ENCODE measurements around the gene EDA.

The EDA gene

DNA sequence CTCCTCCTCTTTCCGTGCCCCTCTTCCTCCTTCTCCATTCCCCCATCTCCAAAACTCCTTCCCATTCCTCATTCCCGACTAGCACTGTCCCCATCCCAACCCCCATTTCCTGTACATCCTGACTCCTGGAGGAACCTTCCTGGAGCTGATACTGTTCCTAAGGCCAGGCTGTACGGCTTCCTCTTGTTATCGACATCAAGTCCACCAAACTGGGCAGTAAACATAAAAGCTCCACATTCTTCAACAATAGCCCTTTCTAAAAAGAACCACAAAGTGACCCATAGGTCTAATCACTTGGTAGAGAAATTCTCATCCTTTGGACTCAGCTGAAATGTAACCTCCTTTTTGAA lies 410.9 kb downstream of the EDA start:
- Histone ChIP-seq H3F3A (ENCODE audit: low read depth) (no peaks in the 10 kb centered on the region), H4K20me1 (ENCODE audit: insufficient read depth, low read length, poor library complexity, severe bottlenecking) (no peaks in the 10 kb centered on the region), H3K9ac (ENCODE audit: low read depth, low read length, poor library complexity, severe bottlenecking) (no peak overlapping the region), H3K4me2 (ENCODE audit: low read depth, low read length, poor library complexity, severe bottlenecking) (no peak overlapping the region), H3K27me3 (ENCODE audit: insufficient read depth, low read length, poor library complexity, severe bottlenecking) (no peaks in the 10 kb centered on the region), H3K4me3 (ENCODE audit: low read length, poor library complexity, severe bottlenecking) (no peak overlapping the region), H3K79me2 (ENCODE audit: insufficient read depth, low read length) (no peaks in the 10 kb centered on the region), H3K9me2 (replicated peaks; ENCODE audit: low read depth, low read length) (no peaks in the 10 kb centered on the region), H3K36me3 (ENCODE audit: insufficient read depth, low read length) (no peaks in the 10 kb centered on the region), H2AFZ (ENCODE audit: low read length) (no peak overlapping the region), H3K4me1 (ENCODE audit: insufficient read depth, low read length, poor library complexity, severe bottlenecking) (no peaks in the 10 kb centered on the region), H3K9me3 (ENCODE audit: insufficient read depth, low read depth, low read length) (no peaks in the 10 kb centered on the region)
- TF ChIP-seq CTCF (conservative IDR thresholded peaks at IDR 0.05; ENCODE audit: low read length) (no peak), EZH2phosphoT487 (IDR thresholded peaks at IDR 0.05; ENCODE audit: borderline replicate concordance) (no peak)

- Histone ChIP-seq H3K9me3 (ENCODE audit: insufficient read depth, low read depth, low read length) (no peaks in the 10 kb centered on the region), H3F3A (ENCODE audit: low read depth) (no peaks in the 10 kb centered on the region), H4K20me1 (ENCODE audit: insufficient read depth, low read length, poor library complexity, severe bottlenecking) (no peaks in the 10 kb centered on the region), H3K4me3 (ENCODE audit: low read length, poor library complexity, severe bottlenecking) (no peak overlapping the region), H3K36me3 (ENCODE audit: insufficient read depth, low read length) (no peaks in the 10 kb centered on the region), H3K9me2 (replicated peaks; ENCODE audit: low read depth, low read length) (no peaks in the 10 kb centered on the region), H3K4me1 (ENCODE audit: insufficient read depth, low read length, poor library complexity, severe bottlenecking) (no peaks in the 10 kb centered on the region), H3K9ac (ENCODE audit: low read depth, low read length, poor library complexity, severe bottlenecking) (no peak overlapping the region), H3K27me3 (ENCODE audit: insufficient read depth, low read length, poor library complexity, severe bottlenecking) (no peaks in the 10 kb centered on the region), H3K4me2 (ENCODE audit: low read depth, low read length, poor library complexity, severe bottlenecking) (no peak overlapping the region), H2AFZ (ENCODE audit: low read length) (peak overlapping the region; percentile 65; the same call in 1 of the 2 replicates), H3K79me2 (ENCODE audit: insufficient read depth, low read length) (no peaks in the 10 kb centered on the region)
- TF ChIP-seq EZH2phosphoT487 (IDR thresholded peaks at IDR 0.05; ENCODE audit: borderline replicate concordance) (no peak), CTCF (conservative IDR thresholded peaks at IDR 0.05; ENCODE audit: low read length) (no peak)
Observed at GRCh38 chrX:70029863-70030262, 413.9 kb downstream of the EDA start.

DNA sequence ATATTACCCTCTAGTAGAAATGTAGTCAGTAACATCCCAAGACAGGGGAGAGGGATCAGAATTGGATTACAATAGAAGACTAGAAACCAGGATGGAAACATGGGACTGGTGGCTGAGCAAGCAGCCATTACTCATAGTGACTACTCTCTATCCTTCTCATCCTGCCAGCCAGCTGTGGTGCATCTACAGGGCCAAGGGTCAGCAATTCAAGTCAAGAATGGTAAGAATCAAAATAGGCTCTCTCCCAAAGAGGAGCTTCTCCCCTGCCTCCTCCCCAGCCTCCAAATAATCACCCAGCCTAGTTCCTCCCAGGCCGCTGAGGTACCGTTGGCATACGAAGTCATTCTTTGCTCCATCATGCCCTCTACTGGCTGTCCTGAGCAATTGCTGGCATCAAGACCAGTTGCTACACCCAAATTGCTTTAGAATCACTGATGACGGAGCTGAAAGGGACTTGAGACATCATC lies 414.4 kb downstream of the EDA start:
- Histone ChIP-seq H3K27me3 (ENCODE audit: insufficient read depth, low read length, poor library complexity, severe bottlenecking) (no peaks in the 10 kb centered on the region), H3K9ac (ENCODE audit: low read depth, low read length, poor library complexity, severe bottlenecking) (no peak overlapping the region), H2AFZ (ENCODE audit: low read length) (peak overlapping the region; percentile 65; the same call in 1 of the 2 replicates), H3K36me3 (ENCODE audit: insufficient read depth, low read length) (no peaks in the 10 kb centered on the region), H3K4me3 (ENCODE audit: low read length, poor library complexity, severe bottlenecking) (no peak overlapping the region), H3K4me2 (ENCODE audit: low read depth, low read length, poor library complexity, severe bottlenecking) (no peak overlapping the region), H4K20me1 (ENCODE audit: insufficient read depth, low read length, poor library complexity, severe bottlenecking) (no peaks in the 10 kb centered on the region), H3K9me3 (ENCODE audit: insufficient read depth, low read depth, low read length) (no peaks in the 10 kb centered on the region), H3F3A (ENCODE audit: low read depth) (no peaks in the 10 kb centered on the region), H3K9me2 (replicated peaks; ENCODE audit: low read depth, low read length) (no peaks in the 10 kb centered on the region), H3K79me2 (ENCODE audit: insufficient read depth, low read length) (no peaks in the 10 kb centered on the region), H3K4me1 (ENCODE audit: insufficient read depth, low read length, poor library complexity, severe bottlenecking) (no peaks in the 10 kb centered on the region)
- TF ChIP-seq CTCF (conservative IDR thresholded peaks at IDR 0.05; ENCODE audit: low read length) (peak; percentile 73), EZH2phosphoT487 (IDR thresholded peaks at IDR 0.05; ENCODE audit: borderline replicate concordance) (no peak)

Measured in Loucy (cell line).